Gastrocnemius medialis (tissue), 4 donors: ENCODE results near the gene C1orf122. TPM values are rescaled to one million over a fixed set of nuclear protein-coding genes. Genes with fewer than 3 reads are reported as not detected.
A peak's percentile ranks its signal among the peaks of the same experiment; 100 is the strongest.

ENCODE experiments used
- ATAC-seq, 2 donors: fragments of 150-250 bp; one replicate each; pipeline ENCODE4 v1.9.1; 2016
- DNase-seq, 2 donors: peaks; one replicate each; pipeline ENCODE4 v3.0.0-alpha.2; 2019
- H3K27ac ChIP-seq, 4 donors: fragments of 200-600 bp; sonication (generic); 1 replicate in 1 of 4; 2 replicates in 3 of 4; pipeline ENCODE4 v1.5.1; 2016 to 2018; ENCODE audit warnings: mild to moderate bottlenecking in 2 of 4, moderate library complexity in 1 of 4
- H3K27me3 ChIP-seq, 3 donors: fragments of 200-600 bp; sonication (generic) in 2 of 3; 1 replicate in 1 of 3; 2 replicates in 2 of 3; pipeline versions ENCODE4 v1.5.1 to v1.6.0; 2016 to 2019; ENCODE audit warnings: mild to moderate bottlenecking in 1 of 3, moderate library complexity in 1 of 3
- H3K36me3 ChIP-seq, 2 donors: fragments of 200-600 bp; sonication (generic) in 1 of 2; one replicate each; pipeline ENCODE4 v1.5.1; 2017 to 2018
- H3K4me1 ChIP-seq, 2 donors: fragments of 200-600 bp; sonication (generic) in 1 of 2; one replicate each; pipeline ENCODE4 v1.5.1; 2016 to 2017; ENCODE audit warnings: mild to moderate bottlenecking in 2 of 2
- H3K4me3 ChIP-seq, 4 donors: fragments of 200-600 bp; sonication (generic) in 3 of 4; 1 replicate in 1 of 4; 2 replicates in 3 of 4; pipeline ENCODE4 v1.5.1; 2016 to 2019; ENCODE audit warnings: mild to moderate bottlenecking in 2 of 4
- H3K9me3 ChIP-seq, 3 donors: fragments of 200-600 bp; sonication (generic) in 2 of 3; 1 replicate in 1 of 3; 2 replicates in 2 of 3; pipeline ENCODE4 v1.5.1; 2016 to 2019
- CTCF ChIP-seq, 5 experiments: fragments of 450-650 bp in 3 of 5; fragments of 200-600 bp in 2 of 5; sonication (generic) in 2 of 5; IDR thresholded peaks in 4 of 5; conservative IDR thresholded peaks in 1 of 5; 1 replicate in 4 of 5; 2 replicates in 1 of 5; pipeline ENCODE4 v1.5.1; 2016 to 2019; ENCODE audit warnings: antibody characterized with exemption in 5 of 5, mild to moderate bottlenecking in 3 of 5, moderate library complexity in 3 of 5
- POLR2A ChIP-seq, 2 donors: fragments of 450-650 bp; IDR thresholded peaks; one replicate each; pipeline ENCODE4 v1.6.1; 2017; ENCODE audit warnings: antibody characterized with exemption in 2 of 2, mild to moderate bottlenecking in 2 of 2, moderate library complexity in 2 of 2
- in situ Hi-C, 4 donors: fragments of 200-750 bp; cut with MboI; loops; one replicate each; pipeline versions ENCODE4 v1.15.0 to v1.8.0; 2017; ENCODE audit warnings: low sequenced_read_pairs in 4 of 4
- intact Hi-C: fragments of 100-400 bp; cut with DNase I; formaldehyde crosslinking; loops from one replicate; pipeline ENCODE4 v1.15.1; 2023; ENCODE audit warnings: low total_unique reads
- total RNA-seq, 4 donors: library from RNA; depleted of rRNA; stranded (reverse); fragments of >200 nt; gene quantifications; one replicate each; pipeline versions ENCODE4 v1.1.0 to v1.2.3, GENCODE V29; 2016

The C1orf122 gene
- total RNA-seq, 4 donors from 2014 or later = 41.2 to 96.0 (median 56.8) TPM

GRCh38 chr1:37797750-37798345 is 9.7 kb upstream of the C1orf122 start:
- ATAC-seq = no peak
- intact Hi-C loops = no loop called here

DNA sequence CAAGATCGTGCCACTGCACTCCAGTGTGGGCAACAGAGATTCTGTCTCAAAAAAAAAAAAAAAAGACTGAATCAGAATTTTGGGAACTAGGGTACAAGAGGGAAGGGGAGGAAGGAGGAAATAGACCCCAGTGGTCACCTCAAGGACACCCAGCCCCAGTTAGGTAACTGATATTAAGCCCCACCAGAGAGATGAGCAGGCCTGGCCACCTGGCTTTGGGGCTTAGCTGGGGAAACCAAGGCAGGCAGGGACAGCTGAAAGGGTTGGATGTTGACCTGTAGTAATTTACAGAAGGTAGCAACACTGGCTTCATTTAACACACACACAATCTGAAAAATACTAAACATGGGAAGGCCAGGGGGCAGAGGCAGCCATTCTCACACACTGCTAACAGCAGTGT is 5.2 kb upstream of the C1orf122 start:
- Histone ChIP-seq H3K4me1 (peaks cover 10% of the 10 kb centered on the region in 2 donors), H3K36me3 (peaks cover 0 to 68% of the 10 kb centered on the region in 2 donors), H3K4me3 (no peak overlapping the region), H3K27ac (no peak overlapping the region), H3K9me3 (no peaks in the 10 kb centered on the region), H3K27me3 (no peaks in the 10 kb centered on the region)
- ATAC-seq = no peak
- in situ Hi-C loops = loop anchor here in 1 of 4 donors (10.0 kb wide), 1 partner anchor 62 kb away; no protein-coding TSS in a partner anchor
- DNase-seq = no peak
- intact Hi-C loops = no loop called here
- no peak for TF ChIP-seq POLR2A (IDR thresholded peaks at IDR 0.05)
- no peak for TF ChIP-seq CTCF (IDR thresholded peaks at IDR 0.05 in 4 of 5, conservative IDR thresholded peaks at IDR 0.05 in 1 of 5)

More at GRCh38 chr1:37797750-37798345, 9.7 kb upstream of the C1orf122 start:
- Histone ChIP-seq H3K27ac (no peak overlapping the region), H3K27me3 (no peaks in the 10 kb centered on the region), H3K4me3 (no peak overlapping the region), H3K9me3 (no peaks in the 10 kb centered on the region), H3K4me1 (peaks cover 9 to 13% of the 10 kb centered on the region in 2 donors), H3K36me3 (peaks cover 0 to 29% of the 10 kb centered on the region in 2 donors)
- TF ChIP-seq CTCF (IDR thresholded peaks at IDR 0.05 in 4 of 5, conservative IDR thresholded peaks at IDR 0.05 in 1 of 5) (no peak), POLR2A (IDR thresholded peaks at IDR 0.05) (no peak)
- in situ Hi-C loops = no loop called here
- no peak for DNase-seq

DNA sequence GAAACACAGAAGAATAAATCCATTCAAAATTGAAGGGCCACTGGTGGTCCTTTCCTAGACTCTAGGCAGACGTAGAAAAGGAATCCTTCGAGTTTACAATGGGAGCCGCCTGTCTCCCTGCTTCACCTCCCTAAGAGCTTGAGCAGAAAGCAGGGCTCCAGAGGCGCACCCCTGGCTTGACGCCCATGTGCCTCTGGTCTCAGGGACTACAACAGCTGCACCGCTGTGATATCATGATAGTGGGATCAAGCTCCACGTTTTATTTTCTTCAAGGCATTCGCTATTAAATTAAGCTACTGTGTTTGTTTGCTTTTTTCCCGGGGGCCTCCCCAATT is 403 bp upstream of the C1orf122 start:
- intact Hi-C loops = no loop called here
- H3K9me3 ChIP-seq = no peaks in the 10 kb centered on the region

GRCh38 chr1:37808369-37809319 is 1.1 kb downstream of the C1orf122 start:
- Histone ChIP-seq H3K27ac (peak overlapping the region; percentile 89 to 98 (median 96)), H3K36me3 (peaks cover 0 to 31% of the 10 kb centered on the region in 2 donors), H3K4me1 (peaks cover 34 to 35% of the 10 kb centered on the region in 2 donors), H3K27me3 (no peaks in the 10 kb centered on the region), H3K4me3 (peak overlapping the region; percentile 74 to 93 (median 87)), H3K9me3 (no peaks in the 10 kb centered on the region)
- intact Hi-C loops (loop anchor here (1.0 to 2.0 kb wide), 4 partner anchors 51 to 1050 kb away; partner anchors contain the start of genes CDCA8, MTF1 and RRAGC), in situ Hi-C loops (loop anchor here in 2 of 4 donors (5.0 to 10.0 kb wide), 2 partner anchors 49 to 56 kb away; partner anchors contain the start of gene MTF1 (in 1 of the 2))
- DNase-seq (peak in 1 of 2 donors; percentile 53), ATAC-seq (peak; percentile 60 to 69)
- TF ChIP-seq POLR2A (IDR thresholded peaks at IDR 0.05) = peak; percentile 17 to 33
- no peak for TF ChIP-seq CTCF (IDR thresholded peaks at IDR 0.05 in 4 of 5, conservative IDR thresholded peaks at IDR 0.05 in 1 of 5)

More for the DNA sequence above, 403 bp upstream of the C1orf122 start:
- Histone ChIP-seq H3K36me3 (peaks cover 0 to 46% of the 10 kb centered on the region in 2 donors), H3K4me3 (peak overlapping the region; percentile 74 to 93 (median 87)), H3K27ac (peak overlapping the region; percentile 89 to 98 (median 96)), H3K4me1 (peaks cover 29 to 34% of the 10 kb centered on the region in 2 donors), H3K27me3 (no peaks in the 10 kb centered on the region)
- no peak for TF ChIP-seq POLR2A (IDR thresholded peaks at IDR 0.05)
- no peak for TF ChIP-seq CTCF (IDR thresholded peaks at IDR 0.05 in 4 of 5, conservative IDR thresholded peaks at IDR 0.05 in 1 of 5)
- DNase-seq = no peak
- no peak for ATAC-seq
- in situ Hi-C loops = loop anchor here in 2 of 4 donors (5.0 to 10.0 kb wide), 2 partner anchors 50 to 58 kb away; partner anchors contain the start of gene MTF1 (in 1 of the 2)
